HG03045 (cell line): ENCODE measurements around the gene TRAPPC2L.
"Not testable (repeated sequence)": the region's sequence is repeated elsewhere in the genome, so short reads cannot be mapped to it uniquely, and the experiment has no call there.

Experiments used
- ATAC-seq: cut with Tn5 transposase; IDR thresholded peaks from one replicate; pipeline ENCODE4 v1.9.1; 2021; ENCODE audit warnings: mild to moderate bottlenecking, moderate library complexity; ENCODE audit not compliant: unreplicated experiment

Gene TRAPPC2L

GRCh38 chr16:88888057-88888456, 31.1 kb downstream of the TRAPPC2L start:
- ATAC-seq: no peak

- ATAC-seq: no peak
Observed at GRCh38 chr16:88888461-88889387, 31.8 kb downstream of the TRAPPC2L start.

- ATAC-seq: not testable (repeated sequence)
Observed at GRCh38 chr16:88889702-88890352, 32.9 kb downstream of the TRAPPC2L start.

- no peak for ATAC-seq
Observed at GRCh38 chr16:88891083-88891482, 34.2 kb downstream of the TRAPPC2L start.

GRCh38 chr16:88892065-88892464, 35.1 kb downstream of the TRAPPC2L start:
- no peak for ATAC-seq

- no peak for ATAC-seq
Observed at GRCh38 chr16:88893127-88893968, 36.4 kb downstream of the TRAPPC2L start.

- ATAC-seq: not testable (repeated sequence)
Observed at GRCh38 chr16:88894266-88894665, 37.3 kb downstream of the TRAPPC2L start.

- no peak for ATAC-seq
Observed at GRCh38 chr16:88894681-88895300, 37.9 kb downstream of the TRAPPC2L start.

- no peak for ATAC-seq
Observed at GRCh38 chr16:88895335-88895734, 38.4 kb downstream of the TRAPPC2L start.

GRCh38 chr16:88896238-88897070, 39.5 kb downstream of the TRAPPC2L start:
- no peak for ATAC-seq

- no peak for ATAC-seq
Observed at GRCh38 chr16:88897696-88898425, 40.9 kb downstream of the TRAPPC2L start.

GRCh38 chr16:88899901-88900661, 43.2 kb downstream of the TRAPPC2L start:
- ATAC-seq: no peak

GRCh38 chr16:88900662-88901052, 43.7 kb downstream of the TRAPPC2L start:
- no peak for ATAC-seq

- ATAC-seq: no peak
Observed at GRCh38 chr16:88901718-88902337, 44.9 kb downstream of the TRAPPC2L start.

- ATAC-seq: no peak
Observed at GRCh38 chr16:88902744-88903143, 45.8 kb downstream of the TRAPPC2L start.

GRCh38 chr16:88903267-88903666, 46.3 kb downstream of the TRAPPC2L start:
- ATAC-seq: no peak

- ATAC-seq: no peak
Observed at GRCh38 chr16:88904676-88905365, 47.9 kb downstream of the TRAPPC2L start.
